Stimulated activated CD4-positive, alpha-beta T cell treated with anti-CD3 and anti-CD28 coated beads, TNF-alpha, amount 100 ng/mL, for 24 hours (primary cell): Measurements from ENCODE around the gene CPPED1.
A peak's percentile ranks its signal among the peaks of the same experiment; 100 is the strongest.
"Not testable (repeated sequence)": the region's sequence is repeated elsewhere in the genome, so short reads cannot be mapped to it uniquely, and the experiment has no call there.

Experiments
- DNase-seq, 3 experiments: peaks; one replicate each; pipeline ENCODE4 v3.0.0-alpha.2; 2020; ENCODE audit warnings: low read depth in 3 of 3

Gene CPPED1

DNA sequence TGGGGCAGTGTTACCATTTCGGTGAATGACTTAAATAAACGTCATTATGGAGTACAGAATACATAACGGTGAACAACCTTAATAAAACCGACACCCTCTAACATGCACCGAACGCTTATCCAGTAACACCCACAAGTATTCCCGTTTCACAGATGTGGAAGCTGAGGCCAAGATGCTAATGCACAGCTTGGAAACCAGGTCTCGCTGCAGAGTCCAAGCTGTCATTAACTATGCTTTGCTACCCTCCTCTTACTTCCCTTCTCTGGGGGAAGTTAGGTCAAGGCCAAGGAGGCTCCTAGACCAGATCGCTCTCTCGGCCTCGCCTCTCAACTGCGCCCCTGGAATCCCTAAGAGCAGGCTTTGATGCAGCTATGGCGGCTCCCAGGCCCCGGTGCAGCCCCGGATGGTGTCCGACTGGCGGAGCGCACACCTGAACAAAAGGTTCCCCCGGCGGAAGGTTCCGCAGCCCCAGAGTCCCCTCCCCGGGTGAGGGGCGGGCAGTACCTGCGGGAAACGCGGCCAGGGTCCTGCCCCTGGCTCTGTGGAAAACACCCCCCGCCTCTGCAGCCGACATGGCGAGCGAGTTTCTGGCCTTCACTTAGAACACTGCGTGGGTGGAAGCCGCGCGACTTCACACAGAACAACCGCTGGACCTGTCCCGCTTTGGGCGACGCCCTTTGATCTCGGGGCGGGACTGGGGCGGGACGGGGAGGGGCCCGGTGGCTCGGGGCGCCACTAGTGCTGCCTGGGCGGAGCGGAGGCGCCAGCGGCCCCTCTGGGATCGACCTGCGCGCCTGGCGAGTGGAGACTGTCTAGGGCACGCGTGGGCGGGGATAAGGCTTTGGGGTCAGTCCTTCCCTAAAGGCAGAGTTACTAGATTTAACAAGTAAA is at the start of gene CPPED1:
CPPED1 (minus strand) TSS at position 685 of the 891 bp plus-strand sequence; CDS start at position 574, 111 bp downstream.
- peak; percentile 79 to 91 (median 81) for DNase-seq

DNA sequence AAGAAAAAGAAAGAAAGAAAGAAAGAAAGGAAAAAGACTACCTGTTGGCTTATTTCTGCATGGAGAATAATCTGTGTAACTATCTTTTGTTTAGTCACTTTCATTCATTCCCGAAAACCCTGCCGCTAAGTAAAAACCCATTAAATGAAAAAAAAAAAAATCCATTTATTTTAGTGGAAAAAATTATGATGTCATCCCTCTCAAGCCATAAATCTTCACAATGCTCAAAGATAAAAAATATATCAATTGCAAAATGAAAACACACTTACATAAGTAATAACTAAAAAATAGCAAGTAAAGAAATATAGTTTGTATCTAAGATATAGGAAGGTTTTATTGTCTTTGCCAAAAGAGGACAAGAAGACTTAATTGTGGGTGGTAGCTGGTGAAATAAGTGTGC is 46.5 kb upstream of the CPPED1 start:
- DNase-seq: no peak

DNA sequence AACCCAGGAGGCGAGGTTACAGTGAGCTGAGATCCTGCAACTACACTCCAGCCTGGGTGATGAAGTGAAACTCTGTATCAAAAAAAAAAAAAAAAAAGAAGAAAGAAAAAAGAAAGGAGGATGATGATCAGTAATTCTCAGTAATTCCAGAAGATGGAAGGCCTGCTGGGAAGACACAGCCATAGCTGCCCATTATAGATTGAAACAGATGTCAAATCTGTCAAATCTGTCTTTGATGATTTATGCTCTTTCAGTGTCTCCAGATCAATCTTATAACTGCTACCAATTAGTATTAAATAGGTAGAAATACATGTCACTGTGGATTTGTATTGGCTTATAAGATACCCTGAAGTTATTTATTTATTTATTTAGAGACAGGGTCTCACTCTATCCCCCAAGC is 42.9 kb upstream of the CPPED1 start:
- DNase-seq: no peak

DNA sequence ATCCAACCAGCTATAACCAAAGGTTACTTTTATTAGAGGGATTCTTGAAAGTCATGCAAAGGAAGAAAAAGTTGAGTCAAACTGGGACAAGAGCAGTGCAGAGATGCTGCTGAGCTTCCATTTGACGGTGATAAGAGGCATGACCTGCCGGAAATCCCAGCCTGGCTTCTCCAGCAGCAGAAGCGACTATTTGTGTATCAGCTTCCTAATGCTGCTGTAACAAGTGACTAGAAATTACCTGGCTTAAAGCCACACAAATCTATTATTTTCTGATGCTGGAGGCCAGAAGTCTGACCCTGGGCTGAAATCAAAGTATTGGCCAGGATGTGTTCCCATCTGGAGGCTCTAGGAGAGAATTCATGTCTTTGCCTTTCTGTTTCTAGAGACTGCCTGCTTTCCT is 41.6 kb upstream of the CPPED1 start:
- no peak for DNase-seq

DNA sequence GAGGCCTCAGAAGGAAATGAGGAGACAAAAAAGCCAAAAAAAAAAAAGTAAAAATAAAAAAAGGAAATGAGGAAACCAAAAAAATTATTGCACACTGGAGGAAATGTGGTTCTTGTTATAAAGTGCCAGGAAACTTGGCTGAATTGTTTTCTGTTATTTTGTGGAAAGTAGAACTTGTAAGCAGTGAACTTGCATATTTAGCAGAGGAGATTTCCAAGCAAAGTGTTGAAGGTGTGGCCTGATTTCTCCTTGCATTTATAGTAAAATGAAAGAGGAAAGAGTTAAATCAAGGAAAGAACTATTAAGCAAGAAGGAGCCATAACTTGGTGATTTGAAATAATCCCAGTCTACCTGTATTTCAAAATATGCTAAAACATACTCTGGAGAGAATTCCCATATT is 34.1 kb upstream of the CPPED1 start:
- no peak for DNase-seq

DNA sequence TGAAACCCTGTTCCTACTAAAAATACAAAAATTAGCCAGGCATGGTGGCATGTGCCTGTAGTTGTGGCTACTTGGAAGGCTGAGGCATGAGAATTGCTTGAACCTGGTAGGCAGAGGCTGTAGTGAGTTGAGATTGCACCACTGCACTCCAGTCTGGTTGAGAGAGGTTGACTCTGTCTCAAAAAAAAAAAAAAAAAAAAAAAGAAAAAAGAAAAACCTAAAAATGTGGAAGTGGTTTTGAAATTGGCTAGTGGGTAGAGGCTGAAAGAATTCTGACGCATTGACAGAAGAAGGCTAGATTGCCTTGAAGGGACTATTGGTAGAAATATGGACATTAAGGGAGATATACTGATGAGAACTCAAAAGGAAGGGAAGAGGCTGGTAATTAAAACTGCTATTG is 33.6 kb upstream of the CPPED1 start:
- no peak for DNase-seq

GRCh38 chr16:12833926-12834325 is 30.2 kb upstream of the CPPED1 start:
- DNase-seq: no peak

DNA sequence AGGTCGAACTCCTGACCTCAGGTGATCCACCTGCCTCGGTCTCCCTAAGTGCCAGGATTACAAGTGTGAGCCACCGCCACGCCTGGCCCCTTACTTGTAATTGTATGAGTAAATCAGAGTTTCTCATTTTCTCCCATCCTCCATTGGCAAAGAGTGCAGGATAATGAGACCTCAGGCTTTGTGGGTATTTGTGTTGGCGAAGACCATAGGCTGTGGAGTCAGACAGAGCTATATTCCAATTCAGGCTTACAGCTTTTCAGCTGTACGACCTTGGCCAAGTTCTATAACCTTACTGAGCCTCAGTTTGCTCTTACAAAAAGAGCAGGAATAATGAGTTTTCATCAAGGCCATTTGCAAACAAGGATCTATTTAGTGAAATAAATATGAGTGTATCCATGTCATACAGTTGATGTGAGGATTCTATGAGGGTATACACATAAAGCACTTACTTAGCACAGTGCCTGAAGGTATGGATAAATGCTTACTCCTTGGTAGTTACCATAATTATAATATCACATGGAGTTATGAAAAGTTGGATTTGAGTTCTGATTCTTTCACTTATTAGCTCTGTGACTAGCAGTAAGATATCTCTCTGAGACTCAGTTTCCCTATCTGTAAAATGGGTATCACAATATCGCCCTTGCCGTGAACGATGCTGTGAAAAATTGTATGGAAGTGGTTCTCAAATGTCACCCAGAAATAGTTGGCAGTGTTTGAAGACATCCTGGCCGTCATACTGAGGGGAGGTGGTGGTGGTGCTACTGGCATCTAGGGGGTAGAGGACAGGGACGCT is 25.6 kb upstream of the CPPED1 start:
- DNase-seq: no peak

DNA sequence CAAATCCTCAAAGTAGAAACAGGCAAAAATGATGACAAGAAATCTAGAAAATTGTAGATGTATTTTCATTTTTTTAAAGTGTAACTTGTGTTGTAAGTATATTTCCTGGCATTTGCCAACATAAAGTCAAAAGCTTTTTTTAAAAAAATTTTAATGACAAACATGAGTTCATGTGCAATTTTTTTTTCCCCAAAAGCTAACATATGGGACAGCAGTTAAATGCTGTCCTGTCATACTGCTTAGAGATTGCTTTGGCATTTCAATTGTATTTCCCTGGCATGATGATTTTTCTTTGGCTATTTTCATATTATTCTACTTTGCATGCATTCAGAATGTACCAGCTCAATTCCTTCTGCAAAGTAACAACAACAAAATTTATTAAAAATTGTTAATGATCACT is 24.5 kb upstream of the CPPED1 start:
- no peak for DNase-seq

GRCh38 chr16:12826559-12826958 is 22.9 kb upstream of the CPPED1 start:
- DNase-seq: no peak

DNA sequence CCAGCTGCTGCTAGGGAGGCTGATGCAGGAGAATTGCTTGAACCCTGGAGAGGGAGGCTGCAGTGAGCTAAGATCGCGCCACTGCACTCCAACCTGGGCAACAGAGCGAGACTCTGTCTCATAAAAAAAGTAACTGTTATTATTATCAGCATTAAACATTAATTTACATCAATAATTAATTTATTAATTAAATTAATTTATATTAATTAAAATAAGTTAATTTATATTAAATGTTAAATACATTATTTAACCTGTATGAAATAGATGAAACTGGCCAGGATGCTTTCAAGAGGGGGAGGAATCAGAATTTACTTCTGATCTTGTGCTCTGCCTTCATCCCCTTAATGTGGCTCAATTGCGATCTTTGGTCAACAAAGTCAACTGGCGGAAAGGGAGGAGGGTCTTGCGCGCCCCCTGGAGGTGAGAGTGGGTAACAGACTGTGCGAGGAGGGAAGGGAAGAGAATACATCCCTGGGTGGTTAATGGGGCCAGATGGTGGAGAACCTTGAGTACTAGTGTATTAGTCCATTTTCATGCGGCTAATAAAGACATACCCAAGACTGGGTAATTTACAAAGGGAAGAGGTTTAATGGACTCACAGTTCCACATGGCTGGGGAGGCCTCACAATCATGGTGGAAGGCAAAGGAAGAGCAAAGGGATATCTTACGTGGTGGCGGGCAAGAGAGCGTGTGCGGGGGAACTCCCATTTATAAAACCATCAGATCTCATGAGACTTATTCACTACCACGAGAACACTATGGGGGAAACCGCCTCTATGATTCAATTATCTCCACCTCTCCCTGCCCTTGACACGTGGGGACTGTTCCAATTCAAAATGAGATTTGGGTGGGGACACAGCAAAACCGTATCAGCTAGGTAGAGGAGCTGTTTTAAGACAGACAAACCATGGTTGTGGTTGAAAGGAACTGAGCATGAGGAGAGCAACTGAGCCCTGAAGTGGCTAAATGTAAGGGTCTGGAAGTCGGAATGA is 15.7 kb upstream of the CPPED1 start:
- DNase-seq: peak; percentile 66 to 80 (median 70)

- no peak for DNase-seq
Measured at GRCh38 chr16:12818326-12818725, 14.6 kb upstream of the CPPED1 start.

GRCh38 chr16:12816791-12817214 is 13.1 kb upstream of the CPPED1 start:
- not testable (repeated sequence) for DNase-seq

DNA sequence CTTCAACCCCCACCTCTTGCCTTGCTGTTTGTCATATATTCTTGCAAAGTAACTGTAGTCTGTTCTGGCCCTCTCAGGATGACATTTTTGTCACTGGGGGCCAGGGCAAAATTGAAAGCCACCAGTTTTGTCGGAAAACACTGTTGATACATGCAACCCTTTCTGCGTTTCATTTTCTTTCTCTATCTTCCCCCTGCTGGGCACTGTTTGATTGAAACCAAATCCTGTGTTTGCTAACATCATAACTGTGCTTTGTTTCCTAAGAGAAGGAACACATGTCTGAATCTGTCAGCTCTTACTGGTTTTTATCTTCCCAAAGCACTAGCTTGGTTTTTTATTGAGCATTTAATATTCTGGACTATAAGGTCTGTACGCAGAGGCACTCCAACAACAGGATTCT is 11.7 kb upstream of the CPPED1 start:
- DNase-seq: no peak

DNA sequence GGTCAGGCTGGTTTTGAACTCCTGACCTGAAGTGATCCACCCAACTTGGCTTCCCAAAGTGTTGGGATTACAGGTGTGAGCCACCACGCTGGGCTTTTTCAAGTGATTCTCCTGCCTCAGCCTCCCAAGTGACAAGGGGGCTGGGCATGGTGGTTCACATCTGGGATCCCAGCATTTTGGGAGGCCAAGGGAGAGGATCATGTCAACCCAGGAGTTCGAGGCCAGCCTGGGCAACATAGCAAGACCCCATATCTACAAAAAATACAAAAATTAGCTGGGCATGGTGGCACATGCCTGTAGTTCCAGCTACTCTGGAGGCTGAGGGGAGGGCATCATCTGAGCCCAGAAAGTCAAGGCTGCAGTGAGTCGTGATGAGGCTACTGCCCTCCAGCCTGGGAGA is 10.0 kb upstream of the CPPED1 start:
- DNase-seq: not testable (repeated sequence)

DNA sequence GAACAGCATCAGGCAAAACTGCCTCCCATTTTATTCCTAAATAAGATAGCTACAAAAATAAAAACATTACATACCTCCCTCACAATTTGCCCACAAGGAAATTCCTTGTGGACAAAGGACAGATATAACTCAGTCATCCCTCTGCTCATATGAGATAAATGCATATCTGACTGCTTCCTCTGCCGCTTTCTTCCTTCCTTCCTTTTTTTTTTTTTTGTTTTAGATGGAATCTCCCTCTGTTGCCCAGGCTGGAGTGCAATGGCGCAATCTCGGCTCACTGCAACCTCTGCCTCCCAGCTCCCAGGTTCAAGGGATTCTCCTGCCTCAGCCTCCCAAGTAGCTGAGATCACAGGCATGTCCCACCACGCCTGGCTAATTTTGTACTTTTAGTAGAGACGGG is 9.6 kb upstream of the CPPED1 start:
- DNase-seq: not testable (repeated sequence)

DNA sequence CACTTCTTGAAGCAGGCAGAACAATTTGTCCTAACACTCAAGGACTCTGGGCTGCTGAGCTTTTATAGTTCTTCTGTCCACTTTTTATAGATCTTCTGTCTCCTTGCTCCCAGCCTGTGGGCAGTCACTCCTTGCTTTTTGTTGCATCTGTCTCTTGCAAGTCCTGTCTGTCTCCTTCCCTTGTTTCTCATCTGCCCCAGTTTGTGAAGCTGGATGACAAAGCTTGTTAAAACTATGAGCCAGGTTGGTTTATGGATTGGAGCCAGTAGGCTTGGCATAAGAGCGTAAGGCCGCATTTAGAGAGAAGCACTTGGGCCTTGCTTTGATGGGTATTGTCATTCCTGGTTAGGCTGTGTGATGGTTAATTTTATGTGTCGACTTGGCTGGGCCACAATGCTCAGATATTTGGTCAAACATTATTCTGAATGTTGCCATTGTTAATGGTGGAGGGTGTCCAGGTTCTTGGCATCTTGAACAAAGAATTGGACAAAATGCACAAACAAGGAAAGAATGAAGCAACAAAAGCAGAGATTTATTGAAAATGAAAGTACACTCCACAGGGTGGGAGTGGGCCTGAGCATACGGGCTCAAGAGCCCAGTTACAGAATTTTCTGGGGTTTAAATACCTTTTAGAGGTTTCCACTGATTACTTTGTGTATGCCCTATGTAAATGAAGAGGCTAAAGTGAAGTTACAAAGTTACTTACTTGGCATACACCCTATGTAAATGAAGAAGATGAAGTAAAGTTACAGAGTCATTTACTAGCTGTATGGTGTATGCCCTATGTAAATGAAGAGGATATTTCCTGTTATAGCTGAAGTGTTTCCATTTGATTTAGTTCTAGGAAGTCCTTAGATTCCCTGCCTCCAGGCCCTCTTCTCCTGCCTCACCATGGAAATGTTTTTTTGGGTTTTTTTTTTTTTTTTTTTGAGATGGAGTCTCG is 8.0 kb upstream of the CPPED1 start:
- DNase-seq: no peak

DNA sequence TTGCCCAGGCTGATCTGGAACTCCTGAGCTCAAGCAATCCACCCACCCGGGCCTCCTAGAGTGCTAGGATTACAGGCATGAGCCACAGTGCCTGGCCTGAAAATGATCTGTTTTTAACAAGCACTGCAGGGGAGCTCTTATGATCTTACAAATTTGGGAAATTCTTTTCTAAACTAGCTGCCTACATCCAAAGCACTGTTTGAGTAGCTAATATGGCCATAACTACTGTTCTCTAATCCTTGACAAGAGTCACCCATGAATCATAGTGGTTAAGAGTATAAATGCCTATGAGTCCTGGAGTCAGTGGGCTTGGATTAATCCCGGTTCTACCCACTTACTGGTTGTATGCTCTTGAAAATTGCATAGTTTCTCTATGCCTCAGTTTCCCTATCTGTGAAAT is 1.4 kb upstream of the CPPED1 start:
- DNase-seq: no peak

DNA sequence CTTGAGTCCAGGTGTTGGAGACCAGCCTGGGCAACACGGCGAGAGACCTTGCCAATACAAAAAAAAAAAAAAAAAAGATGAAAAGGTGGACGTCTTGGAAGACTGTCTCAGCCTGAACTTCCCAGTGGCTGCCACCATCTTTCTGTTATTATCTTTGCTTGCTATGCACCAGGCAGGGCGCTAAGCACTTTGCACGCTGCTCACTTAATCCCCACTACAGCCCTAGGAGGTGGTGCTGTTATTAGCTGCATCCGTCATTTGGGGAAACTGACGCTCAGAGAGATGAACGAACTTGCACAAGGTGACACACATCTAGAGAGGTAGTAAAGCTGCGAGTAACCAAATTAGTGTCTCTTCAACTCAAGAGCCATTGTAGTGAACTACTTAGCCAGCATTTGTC is 708 bp upstream of the CPPED1 start:
- DNase-seq: no peak

GRCh38 chr16:12802661-12803060 is 1.0 kb downstream of the CPPED1 start:
- DNase-seq: no peak
